HFFc6 (cell line): ENCODE data around the gene TMEM176B. TPM values are rescaled to one million over a fixed set of nuclear protein-coding genes. Genes with fewer than 3 reads are reported as not detected.

Source experiments
- DNase-seq: peaks from one replicate; pipeline ENCODE4 v3.0.0-alpha.2; 2018
- H3K27ac Mint-ChIP-seq: 2 replicates; pipeline ENCODE4 v1.8.0; 2020; ENCODE audit warnings: mild to moderate bottlenecking, mixed read lengths
- H3K27me3 Mint-ChIP-seq: 2 replicates; pipeline ENCODE4 v1.8.0; 2021; ENCODE audit warnings: mild to moderate bottlenecking, moderate library complexity, mixed read lengths; ENCODE audit not compliant: insufficient read depth
- H3K36me3 Mint-ChIP-seq: 2 replicates; pipeline ENCODE4 v1.8.0; 2021; ENCODE audit warnings: low read depth, mixed read lengths
- H3K4me1 Mint-ChIP-seq: 2 replicates; pipeline ENCODE4 v1.8.0; 2020; ENCODE audit warnings: low read depth, mixed read lengths
- H3K4me3 Mint-ChIP-seq: 2 replicates; pipeline ENCODE4 v1.8.0; 2020; ENCODE audit warnings: mild to moderate bottlenecking, moderate library complexity, mixed read lengths
- H3K9me3 Mint-ChIP-seq: 2 replicates; pipeline ENCODE4 v1.8.0; 2020; ENCODE audit warnings: mild to moderate bottlenecking, mixed read lengths
- CTCF ChIP-seq: fragments of 200-600 bp; sonication (generic); IDR thresholded peaks from 2 replicates; pipeline ENCODE4 v1.5.0; 2021; ENCODE audit warnings: antibody characterized with exemption, mild to moderate bottlenecking
- total RNA-seq, 6 experiments: library from RNA; stranded (reverse); fragmentation: NEBNext Ultra II Directional; extraction: Animal tissue kit (Norgen Biotek cat#: 25700); gene quantifications; 2 replicates in 1 of 6; 3 replicates in 5 of 6; pipeline ENCODE4 v1.2.3, GENCODE V29; 2021

TMEM176B gene
- total RNA-seq, 6 experiments from 2014 or later: not detected

GRCh38 chr7:150793569-150794238, 6.5 kb downstream of the TMEM176B start:
- no peak for TF ChIP-seq CTCF
- Mint-ChIP-seq H3K4me1 (no peaks in the 10 kb centered on the region), H3K27ac (no peak overlapping the region), H3K9me3 (no peaks in the 10 kb centered on the region), H3K36me3 (no peaks in the 10 kb centered on the region), H3K4me3 (no peak overlapping the region), H3K27me3 (peaks cover 8% of the 10 kb centered on the region)
- no peak for DNase-seq

- TF ChIP-seq CTCF: no peak
- Mint-ChIP-seq H3K9me3 (no peaks in the 10 kb centered on the region), H3K4me1 (no peaks in the 10 kb centered on the region), H3K27me3 (peaks cover 14% of the 10 kb centered on the region), H3K4me3 (no peak overlapping the region), H3K36me3 (no peaks in the 10 kb centered on the region), H3K27ac (no peak overlapping the region)
- no peak for DNase-seq
Observed at GRCh38 chr7:150791746-150792452, 8.3 kb downstream of the TMEM176B start.

GRCh38 chr7:150791304-150791703, 8.9 kb downstream of the TMEM176B start:
- Mint-ChIP-seq H3K4me1 (no peaks in the 10 kb centered on the region), H3K27me3 (peaks cover 14% of the 10 kb centered on the region), H3K4me3 (no peak overlapping the region), H3K9me3 (no peaks in the 10 kb centered on the region), H3K27ac (no peak overlapping the region), H3K36me3 (no peaks in the 10 kb centered on the region)
- TF ChIP-seq CTCF: no peak
- no peak for DNase-seq

- Mint-ChIP-seq H3K4me3 (no peak overlapping the region), H3K36me3 (no peaks in the 10 kb centered on the region), H3K27me3 (peaks cover 14% of the 10 kb centered on the region), H3K4me1 (no peaks in the 10 kb centered on the region), H3K9me3 (no peaks in the 10 kb centered on the region), H3K27ac (no peak overlapping the region)
- no peak for DNase-seq
- no peak for TF ChIP-seq CTCF
Observed at GRCh38 chr7:150790416-150791075, 9.6 kb downstream of the TMEM176B start.

GRCh38 chr7:150788474-150789269, 11.5 kb downstream of the TMEM176B start:
- no peaks in the 10 kb centered on the region for H3K36me3 Mint-ChIP-seq

More at GRCh38 chr7:150788474-150789269, 11.5 kb downstream of the TMEM176B start:
- no peak for TF ChIP-seq CTCF
- H3K9me3 Mint-ChIP-seq: no peaks in the 10 kb centered on the region
- H3K27me3 Mint-ChIP-seq: peaks cover 20% of the 10 kb centered on the region
- no peaks in the 10 kb centered on the region for H3K4me1 Mint-ChIP-seq
- DNase-seq: no peak
- no peak overlapping the region for H3K27ac Mint-ChIP-seq
- H3K4me3 Mint-ChIP-seq: no peak overlapping the region
